HG03095 (cell line): Measurements from ENCODE around the gene MSGN1.

Experiments used
- ATAC-seq: cut with Tn5 transposase; IDR thresholded peaks from one replicate; pipeline ENCODE4 v1.9.1; 2021; ENCODE audit warnings: moderate library complexity; ENCODE audit not compliant: unreplicated experiment

MSGN1 gene, protein sequence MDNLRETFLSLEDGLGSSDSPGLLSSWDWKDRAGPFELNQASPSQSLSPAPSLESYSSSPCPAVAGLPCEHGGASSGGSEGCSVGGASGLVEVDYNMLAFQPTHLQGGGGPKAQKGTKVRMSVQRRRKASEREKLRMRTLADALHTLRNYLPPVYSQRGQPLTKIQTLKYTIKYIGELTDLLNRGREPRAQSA

DNA sequence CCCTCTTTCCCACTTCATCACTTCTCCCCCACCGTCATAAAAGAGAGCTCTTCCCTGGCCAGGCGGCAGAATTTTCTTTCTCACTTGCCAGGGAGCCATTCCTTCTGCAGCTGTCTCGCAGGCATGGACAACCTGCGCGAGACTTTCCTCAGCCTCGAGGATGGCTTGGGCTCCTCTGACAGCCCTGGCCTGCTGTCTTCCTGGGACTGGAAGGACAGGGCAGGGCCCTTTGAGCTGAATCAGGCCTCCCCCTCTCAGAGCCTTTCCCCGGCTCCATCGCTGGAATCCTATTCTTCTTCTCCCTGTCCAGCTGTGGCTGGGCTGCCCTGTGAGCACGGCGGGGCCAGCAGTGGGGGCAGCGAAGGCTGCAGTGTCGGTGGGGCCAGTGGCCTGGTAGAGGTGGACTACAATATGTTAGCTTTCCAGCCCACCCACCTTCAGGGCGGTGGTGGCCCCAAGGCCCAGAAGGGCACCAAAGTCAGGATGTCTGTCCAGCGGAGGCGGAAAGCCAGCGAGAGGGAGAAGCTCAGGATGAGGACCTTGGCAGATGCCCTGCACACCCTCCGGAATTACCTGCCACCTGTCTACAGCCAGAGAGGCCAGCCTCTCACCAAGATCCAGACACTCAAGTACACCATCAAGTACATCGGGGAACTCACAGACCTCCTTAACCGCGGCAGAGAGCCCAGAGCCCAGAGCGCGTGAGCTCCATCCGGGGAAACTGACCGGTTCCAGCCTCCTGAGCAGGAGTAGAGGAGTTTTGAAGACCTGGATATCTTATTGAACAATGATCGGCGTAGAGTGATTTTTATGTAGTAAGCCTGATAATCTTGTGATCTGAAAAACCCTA, at the start of gene MSGN1:
Gene MSGN1, plus strand, starts transcription at position 65 of the 850 bp plus-strand sequence. Its CDS starts 59 bp downstream, at position 124.
- ATAC-seq: no peak

DNA sequence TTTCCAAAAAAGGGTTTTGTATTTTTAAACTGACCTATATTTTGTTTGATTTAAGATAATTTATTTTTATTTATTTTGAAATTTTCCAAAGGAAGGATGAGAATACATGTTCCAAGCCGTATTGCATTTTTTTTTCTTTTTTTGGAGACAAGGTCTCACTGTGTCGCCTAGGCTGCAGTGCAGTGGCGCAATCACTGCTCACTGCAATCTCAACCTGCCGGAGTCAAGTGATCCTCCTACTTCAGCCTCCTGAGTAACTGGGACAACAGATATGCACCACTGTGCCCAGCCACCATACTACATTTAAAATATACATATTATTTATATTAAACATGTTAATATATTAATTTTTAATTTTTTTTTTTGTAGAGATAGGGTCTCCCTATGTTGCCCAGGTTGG, 47.4 kb upstream of the MSGN1 start:
- no peak for ATAC-seq

DNA sequence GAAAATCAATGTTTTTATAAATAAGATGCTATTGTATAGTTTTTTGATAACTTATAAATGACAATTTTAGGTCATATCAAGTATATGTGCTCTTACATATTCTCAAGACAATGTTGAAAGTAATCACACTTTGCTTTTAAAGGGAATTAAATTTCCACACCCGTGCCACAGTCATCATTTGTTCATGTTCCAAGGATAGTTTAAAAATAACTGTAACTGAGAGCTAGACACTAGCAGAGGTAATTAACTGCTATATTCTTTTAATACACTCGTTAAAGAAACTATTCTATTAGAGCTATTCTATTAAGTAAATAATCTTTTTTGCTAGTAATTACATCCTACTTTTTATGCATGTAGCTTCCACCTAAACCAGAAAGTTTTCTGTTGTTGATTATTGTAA, 44.3 kb upstream of the MSGN1 start:
- no peak for ATAC-seq

DNA sequence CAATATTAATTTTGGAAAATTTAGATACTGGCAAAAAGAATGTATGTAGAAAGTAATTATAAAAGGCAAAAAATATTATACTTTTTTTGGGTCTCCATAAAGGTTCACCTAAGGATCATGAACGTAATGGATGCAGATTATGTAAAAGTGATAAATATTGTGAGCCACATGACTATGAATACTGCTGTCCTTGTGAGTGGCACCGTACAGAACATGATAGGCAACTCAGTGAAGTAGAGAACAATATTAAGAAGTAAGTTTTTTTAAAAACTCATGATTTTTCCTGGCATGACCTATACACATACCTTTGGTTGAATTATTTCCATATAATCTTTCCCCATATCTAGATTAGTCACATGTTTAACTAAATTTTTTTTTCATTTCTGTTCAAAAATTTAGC, 43.7 kb upstream of the MSGN1 start:
- ATAC-seq: no peak

DNA sequence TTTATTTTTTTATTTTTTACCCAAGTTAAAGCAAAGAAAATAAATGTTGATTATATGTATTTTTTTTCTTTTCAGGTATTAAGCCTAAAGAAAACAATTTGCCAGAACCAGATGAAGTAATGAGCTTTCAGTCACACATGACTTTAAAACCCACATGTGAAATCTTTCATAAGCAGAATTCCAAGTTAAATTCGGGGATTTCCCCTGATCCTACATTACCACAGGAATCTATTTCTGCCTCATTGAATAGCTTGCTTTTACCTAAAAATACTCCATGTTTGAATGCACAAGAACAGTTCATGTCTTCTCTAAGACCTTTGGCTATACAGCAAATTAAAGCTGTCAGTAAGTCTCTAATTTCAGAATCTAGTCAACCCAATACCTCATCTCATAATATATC, 35.7 kb upstream of the MSGN1 start:
- ATAC-seq: no peak

DNA sequence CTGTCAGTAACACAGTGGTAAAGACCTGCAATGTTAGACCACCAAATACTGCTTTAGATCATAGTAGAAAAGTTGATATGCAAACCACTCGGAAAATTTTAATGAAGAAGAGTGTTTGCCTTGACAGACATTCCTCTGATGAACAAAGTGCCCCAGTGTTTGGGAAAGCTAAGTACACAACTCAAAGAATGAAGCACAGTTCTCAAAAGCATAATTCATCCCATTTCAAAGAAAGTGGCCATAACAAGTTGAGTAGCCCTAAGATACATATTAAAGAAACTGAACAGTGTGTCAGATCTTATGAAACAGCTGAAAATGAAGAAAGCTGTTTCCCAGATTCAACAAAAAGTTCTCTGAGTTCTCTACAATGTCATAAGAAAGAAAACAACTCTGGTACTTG, 34.8 kb upstream of the MSGN1 start:
- ATAC-seq: no peak

DNA sequence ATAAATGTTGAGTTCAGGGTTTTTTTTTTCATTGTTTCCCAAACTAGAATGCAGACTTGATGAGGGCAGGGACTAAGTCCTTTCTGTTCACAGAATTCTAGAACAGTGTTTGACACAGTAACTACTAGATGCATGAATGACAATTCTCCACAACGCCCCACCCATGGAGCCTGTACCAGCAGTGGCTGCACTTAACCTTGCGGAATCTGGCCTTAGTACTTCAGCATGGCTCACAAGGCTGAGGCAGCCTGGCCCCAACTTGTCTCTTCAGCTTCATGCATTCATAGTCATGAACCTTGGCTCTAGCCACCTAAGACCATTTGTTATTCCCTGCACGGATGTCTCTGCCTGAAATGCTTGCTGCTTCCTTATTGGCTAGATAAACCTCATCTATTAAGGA, 29.5 kb upstream of the MSGN1 start:
- ATAC-seq: no peak

DNA sequence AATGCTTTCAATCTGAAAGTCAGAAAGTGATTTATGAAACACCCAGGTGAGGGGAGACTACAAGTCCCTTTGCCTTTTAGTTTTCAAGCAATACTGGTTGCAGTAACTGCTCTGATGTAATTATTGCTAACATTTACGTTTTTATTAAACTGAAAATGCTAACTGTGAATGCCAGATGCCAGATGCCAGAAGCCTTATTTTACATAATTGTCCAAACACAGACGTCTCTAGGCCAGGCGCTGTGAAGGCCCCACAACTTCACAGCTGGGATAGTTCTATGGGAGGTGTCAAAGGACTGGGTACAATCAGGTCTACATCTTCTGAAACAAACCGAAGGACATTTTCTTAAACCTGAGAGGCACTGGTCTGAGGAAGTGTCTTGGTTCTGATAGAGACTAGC, 27.5 kb upstream of the MSGN1 start:
- ATAC-seq: no peak

DNA sequence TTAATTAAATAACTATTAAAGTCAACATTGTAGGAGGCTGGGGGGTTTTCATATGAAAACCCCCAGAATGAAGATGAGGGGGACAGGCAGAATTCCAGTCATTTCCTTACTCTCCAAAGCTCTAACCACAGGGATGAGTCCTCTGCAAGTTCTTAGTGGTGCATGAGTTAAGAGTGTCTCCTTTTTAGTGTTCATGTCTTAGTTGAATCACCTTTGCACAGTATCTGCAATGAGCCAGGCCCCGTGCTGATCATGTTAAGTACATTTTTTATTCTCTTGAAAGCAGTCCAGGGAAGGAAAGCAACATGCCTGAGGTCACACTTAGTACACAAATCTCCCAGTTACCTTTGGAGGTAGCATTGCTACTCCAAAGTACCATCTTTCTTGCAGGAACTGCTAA, 25.7 kb upstream of the MSGN1 start:
- ATAC-seq: no peak

DNA sequence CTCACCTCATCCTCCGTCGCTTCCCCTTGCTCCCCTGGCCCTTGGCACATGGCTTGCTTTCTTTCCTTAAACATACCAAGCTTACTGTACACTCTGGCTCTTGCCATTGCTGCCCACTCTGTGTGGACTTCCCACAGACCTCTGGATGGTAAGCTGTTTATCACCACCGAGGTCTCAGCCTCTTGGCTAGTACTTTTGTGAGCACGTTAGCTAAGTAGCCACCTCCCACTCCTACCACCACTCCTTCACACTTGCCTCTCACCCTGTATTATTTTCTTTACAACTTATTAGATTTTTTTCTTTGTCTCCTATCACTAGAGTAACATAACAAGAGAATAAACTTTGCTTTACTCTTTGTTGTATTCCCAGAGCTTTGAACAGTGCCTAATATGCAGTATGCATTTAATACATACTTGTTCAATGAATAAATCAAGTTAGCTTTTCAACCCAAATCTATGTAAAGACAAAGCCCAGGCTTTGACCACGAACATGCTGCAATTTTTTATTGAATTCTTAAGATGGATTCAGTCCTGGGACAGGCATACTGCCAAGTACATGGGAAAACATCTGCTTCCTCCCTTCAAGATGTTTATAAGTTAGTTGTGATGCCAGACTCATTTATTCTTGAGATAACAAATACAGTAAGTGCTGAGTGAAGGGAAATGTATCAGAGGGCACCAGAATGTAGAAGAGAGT, 25.0 kb upstream of the MSGN1 start:
- ATAC-seq: no peak

DNA sequence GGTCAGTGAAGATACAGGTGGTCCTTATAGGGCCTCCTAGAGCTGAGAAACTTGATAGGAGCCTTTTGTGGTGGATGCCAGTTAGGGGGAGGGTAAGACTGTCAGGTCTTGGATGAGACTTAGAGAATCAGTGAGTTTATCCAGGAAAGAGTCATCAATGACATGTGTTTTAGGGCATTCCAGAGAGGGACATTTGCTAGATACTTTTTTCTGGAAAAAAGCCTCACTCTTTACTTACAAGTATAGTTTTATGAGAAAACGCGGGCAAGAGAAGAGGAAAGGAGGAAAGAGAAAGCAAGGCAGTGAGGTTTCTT, 24.5 kb upstream of the MSGN1 start:
- no peak for ATAC-seq

DNA sequence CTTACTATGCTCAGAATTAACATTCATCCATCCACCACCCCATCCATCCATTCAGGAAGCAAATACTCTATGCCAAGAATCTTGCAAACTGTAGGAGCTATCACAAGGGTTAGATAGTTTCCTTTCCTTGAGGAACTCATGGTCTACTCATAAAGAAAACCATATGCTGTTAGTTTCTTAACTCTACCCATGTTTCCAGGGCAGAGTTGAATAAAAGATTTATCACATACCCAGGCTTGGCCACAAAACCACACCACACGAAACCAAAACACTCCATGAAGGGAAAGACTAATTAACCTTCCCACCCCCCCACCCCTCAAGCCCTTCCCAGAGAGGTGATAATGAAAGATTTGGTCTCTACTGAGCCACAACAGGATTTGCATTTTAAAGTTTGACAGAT, 23.7 kb upstream of the MSGN1 start:
- ATAC-seq: no peak

DNA sequence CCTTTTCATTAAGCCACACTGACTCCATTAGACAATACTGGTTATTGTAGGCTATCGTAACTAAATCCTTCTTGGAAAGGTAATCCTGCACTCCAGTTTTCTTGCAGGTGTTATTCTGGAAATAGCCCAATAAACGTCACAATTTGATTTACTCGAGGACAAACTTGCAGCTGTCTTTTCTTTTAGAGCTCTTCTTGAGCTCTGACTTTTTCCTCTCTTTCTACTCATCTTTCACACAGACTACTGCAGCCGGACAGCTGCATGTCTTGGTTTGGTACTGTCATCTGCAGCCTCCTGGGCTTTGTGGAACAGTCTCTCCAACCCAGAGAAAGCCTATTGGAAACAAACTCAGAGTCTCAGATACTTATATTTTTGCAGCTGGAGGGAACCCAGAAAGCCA, 23.0 kb upstream of the MSGN1 start:
- no peak for ATAC-seq

DNA sequence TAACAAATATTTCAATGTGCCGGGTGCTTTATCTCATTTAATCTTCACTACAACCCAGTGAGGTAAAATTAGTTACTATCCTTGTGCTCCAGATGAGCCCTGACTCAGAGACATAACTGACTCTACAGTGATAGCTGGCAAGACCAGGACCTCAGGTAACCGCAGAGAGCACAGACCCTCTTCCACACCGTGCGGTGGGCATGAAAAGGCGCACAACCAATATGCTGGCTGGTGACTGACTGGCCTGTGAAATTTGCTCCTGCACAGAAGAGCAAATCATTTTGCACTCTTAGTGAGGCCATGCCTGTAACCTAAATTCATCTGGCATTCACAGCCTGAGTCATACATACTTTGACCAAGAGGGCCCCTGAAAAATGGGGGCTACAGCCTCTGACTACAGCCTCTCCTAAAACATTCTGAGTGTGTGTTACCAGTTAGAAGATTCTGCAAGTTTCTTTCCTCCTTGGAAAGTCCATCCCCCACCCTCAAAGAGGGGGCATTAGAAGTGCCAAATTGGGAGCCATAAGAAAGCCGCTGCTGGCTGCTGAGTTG, 22.4 kb upstream of the MSGN1 start:
- no peak for ATAC-seq

DNA sequence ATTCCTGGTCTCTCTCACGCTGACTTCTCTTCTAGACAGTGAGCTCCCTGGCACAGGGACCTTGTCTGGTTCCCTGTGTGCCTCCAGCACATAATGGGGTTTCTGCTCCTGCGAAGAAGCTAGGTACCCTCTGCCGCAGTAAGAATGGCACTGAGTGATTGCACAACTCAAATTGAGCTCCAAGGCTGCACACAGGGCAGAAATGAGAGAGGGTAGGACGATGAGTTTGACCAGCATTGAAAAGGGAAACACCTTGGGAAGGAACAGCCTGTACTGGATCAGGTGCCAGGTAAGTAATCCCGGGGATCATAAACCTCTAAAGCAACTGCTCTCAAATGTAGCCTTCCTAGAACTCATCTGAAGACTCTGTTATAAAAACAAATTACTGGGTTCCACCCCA, 21.0 kb upstream of the MSGN1 start:
- no peak for ATAC-seq

DNA sequence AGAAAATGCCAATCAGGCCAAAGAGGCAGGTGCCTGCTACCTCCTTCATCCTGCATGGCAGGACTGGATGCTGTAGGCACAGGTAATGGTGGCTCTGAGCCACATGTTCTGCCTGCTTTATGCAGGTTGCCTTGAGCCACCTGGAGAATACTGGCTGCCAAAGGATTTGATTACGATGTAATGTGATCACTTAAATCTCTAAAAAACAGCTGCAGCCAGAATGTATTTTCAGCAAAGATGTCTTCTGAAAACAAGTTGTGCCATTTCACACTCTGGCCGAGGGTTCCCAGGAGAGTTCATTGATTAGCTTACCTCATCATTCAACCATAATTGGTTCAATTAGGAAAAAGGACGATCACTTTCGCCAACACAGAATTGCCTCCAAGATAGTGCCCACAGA, 17.9 kb upstream of the MSGN1 start:
- no peak for ATAC-seq

DNA sequence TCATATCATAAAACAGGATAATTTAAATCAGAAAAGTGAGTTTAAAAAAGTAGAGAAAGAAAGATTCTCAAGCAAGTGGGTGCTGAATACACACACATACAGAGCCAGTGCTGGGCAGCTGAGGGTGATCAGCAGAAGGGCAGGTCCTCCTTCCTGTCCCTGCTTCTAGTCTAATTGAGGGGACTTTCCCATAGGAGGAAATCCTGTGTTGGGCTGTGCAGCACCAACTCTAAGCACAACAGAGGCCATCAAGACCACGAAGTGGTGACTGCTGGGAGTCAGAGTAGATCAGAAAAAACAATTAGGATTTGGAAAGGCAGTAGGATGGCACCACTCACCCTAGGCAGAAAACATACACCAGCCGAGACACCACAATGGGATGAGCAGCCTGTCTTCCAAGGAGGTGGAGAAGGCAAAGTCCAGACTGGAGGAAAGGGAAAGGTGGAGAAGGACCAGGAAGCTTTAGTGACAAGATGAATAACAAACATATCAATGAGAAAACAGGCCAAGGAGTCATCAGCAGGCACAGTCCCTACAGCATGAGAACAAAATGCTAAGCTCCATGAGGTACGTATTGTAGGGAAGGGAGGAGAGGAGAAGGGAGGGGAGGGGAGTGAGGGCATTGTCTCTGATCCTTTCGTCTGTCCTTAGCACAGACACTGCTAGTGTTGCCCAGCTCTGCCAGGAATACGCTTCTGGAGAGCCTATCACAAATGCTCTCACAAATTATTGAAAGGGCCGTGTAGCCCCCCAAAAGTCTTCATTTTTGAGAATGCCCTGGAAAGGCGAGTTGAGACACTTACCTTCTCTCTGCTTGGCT, 16.7 kb upstream of the MSGN1 start:
- no peak for ATAC-seq

DNA sequence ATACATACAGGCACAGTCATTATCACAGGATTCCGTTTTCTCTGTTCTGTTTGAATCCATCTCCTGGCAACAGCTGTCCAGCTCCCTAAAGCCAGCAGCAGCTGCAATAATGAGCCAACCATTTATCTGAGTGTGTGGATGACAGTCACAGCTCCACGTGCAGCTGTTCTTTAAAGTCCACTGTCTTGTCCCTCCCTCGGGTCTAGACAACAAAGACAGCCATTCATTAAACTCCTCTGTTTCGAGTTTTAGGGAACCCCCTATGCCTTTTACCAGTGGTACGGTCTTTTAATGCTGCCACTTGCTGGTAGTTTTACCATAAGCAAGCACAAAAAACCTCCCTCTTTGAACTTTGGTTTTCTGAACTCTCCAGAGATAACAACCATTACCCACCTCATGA, 16.0 kb upstream of the MSGN1 start:
- no peak for ATAC-seq

DNA sequence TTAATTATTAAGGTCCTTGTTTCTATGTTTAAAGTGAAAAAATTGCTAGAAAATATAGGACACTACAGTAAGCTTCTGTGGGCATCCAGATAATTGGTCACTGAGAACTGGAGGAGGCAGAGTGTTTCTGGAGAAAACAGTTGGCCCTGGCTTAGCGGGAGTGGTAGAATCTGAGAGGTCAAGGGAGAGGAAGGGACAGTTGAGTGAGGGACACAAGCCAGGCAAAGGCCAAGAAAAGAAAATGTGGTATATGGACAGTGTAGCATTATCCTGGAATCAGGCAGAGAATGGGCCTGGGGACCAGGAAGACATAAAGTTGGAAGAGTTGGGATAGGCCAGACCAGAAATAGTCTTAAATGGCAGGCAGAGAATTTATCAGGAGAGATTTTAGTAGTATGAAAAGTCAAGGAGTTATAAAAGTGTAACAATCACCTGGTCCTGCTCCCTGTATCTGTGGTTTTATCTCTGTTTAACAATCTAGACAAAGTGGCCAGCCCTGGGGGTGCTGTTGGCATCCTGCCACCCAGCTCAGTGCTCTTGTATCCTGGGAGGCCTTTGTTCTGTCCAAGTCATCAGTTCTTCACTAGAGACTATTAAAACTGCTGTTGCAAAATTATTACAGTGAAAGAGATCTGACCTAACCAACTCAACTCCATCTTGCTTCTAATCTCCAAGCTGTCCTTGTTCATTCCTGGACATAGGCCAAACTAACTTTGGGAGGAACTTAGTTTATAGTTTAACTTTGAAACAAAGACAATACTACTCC, 15.4 kb upstream of the MSGN1 start:
- ATAC-seq: no peak

DNA sequence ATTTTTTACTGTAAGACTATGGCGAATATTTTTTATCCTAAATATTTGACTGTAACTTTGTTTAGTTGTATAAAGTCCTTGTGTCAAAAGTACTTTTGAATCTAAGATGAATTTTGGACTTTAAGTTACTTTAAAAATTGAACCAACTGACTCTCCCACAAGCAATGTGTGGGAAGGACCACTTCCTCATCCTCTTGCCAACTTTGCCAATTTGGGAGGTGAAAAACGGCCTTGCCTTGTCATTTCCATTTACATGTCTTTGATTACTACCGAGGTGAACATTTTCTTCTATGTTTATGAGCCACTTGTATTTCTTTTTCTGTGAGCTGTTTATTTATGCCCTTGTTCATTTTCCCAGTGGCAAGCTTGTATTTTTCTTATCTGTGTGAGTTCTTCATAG, 12.8 kb upstream of the MSGN1 start:
- ATAC-seq: no peak
